HG03280 (cell line): ENCODE results near the gene ZNF585A.
"Not testable (repeated sequence)": the region's sequence is repeated elsewhere in the genome, so short reads cannot be mapped to it uniquely, and the experiment has no call there.

Experiments used
- ATAC-seq: cut with Tn5 transposase; IDR thresholded peaks from one replicate; pipeline ENCODE4 v1.9.1; 2021; ENCODE audit warnings: mild to moderate bottlenecking, moderate library complexity; ENCODE audit not compliant: unreplicated experiment

Gene ZNF585A

GRCh38 chr19:37172368-37173366, at the start of gene ZNF585A:
Gene ZNF585A (minus strand): TSS chr19:37172695. CDS start chr19:37169910, 2,785 bp downstream.
- ATAC-seq: peak; percentile 99

DNA sequence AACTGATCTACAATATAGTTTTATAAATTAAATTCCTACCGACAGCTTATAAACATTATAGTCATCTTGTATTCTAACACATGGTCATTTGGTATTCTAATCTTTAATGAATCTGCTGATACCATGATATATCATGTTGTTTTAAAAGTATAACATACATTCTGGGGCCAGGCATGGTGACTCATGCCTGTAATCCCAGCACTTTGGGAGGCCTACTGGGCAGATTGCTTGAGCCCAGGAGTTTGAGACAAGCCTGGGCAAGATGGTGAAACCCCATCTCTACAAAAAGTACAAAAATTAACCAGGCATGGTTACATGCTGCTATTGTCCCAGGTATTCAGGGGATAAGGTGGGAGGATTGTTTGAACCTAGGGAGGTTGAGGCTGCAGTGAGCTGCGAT, 48.6 kb upstream of the ZNF585A start:
- no peak for ATAC-seq

- ATAC-seq: no peak
Observed at GRCh38 chr19:37220383-37220782, 47.9 kb upstream of the ZNF585A start.

DNA sequence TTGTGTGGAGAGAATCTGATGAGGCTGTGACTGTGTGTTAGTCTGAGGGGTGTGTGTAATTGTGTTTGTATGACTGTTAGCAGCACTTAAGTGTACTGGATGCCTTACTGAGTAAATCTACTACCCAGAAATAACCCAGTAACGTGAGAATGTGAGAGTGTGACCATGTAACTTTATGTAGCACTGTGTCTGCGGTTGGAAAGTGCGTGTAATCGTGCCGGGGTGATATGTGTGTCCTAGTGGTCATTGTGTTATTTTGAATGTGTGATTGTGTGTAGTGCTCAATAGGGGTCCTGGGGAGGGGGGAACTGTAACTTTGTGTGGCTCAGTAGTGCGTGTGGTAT, 46.1 kb upstream of the ZNF585A start:
- no peak for ATAC-seq

- peak; percentile 90 for ATAC-seq
Observed at GRCh38 chr19:37217775-37218591, 45.5 kb upstream of the ZNF585A start, which contains the start of gene ZNF383. Gene ZNF383 (plus strand): TSS chr19:37218214. CDS start chr19:37230454, 12,240 bp downstream.

DNA sequence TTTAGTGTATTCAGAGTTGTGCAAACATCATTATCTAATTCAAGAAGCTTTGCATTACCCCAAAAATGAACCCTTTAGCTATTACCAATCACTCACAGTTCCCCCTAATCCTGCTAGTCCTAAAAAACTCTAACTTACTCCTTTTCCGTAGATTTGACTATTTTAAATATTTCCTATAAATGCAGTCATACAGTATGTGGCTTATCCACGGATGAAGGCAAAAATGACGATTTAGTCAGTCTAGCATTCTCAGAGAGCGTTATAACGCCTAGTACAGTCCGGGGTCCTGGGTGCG, 44.9 kb upstream of the ZNF585A start:
- no peak for ATAC-seq

- no peak for ATAC-seq
Observed at GRCh38 chr19:37197768-37198167, 25.3 kb upstream of the ZNF585A start.

DNA sequence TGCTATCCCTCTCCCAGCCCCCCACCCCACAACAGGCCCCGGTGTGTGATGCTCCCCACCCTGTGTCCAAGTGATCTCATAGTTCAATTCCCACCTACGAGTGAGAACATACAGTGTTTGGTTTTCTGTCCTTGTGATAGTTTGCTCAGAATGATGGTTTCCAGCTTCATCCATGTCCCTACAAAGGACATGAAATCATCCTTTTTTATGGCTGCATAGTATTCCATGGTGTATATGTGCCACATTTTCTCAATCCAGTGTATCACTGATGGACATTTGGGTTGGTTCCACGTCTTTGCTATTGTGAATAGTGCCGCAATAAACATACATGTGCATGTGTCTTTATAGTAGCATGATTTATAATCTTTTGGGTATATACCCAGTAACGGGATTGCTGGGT, 24.6 kb upstream of the ZNF585A start:
- not testable (repeated sequence) for ATAC-seq

GRCh38 chr19:37195248-37195647, 22.8 kb upstream of the ZNF585A start:
- not testable (repeated sequence) for ATAC-seq

DNA sequence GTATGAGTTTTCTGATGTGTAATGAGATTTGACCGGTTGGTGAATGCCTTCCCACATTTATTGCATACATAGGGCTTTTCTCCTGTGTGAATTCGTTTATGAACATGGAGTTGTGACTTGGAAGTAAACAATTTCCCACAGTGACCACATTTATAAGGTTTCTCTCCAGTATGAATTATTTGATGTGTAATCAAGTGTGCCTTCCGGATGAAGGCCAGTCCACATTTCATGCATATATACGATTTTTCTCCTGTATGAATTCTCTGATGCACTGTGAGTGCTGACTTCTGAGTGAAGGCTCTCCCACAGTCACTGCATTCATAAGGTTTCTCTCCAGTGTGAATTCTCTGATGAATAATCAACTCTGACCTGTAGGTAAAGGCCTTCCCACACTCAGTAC, 13.6 kb upstream of the ZNF585A start:
- ATAC-seq: not testable (repeated sequence)

GRCh38 chr19:37165635-37166034, 6.9 kb downstream of the ZNF585A start:
- no peak for ATAC-seq

DNA sequence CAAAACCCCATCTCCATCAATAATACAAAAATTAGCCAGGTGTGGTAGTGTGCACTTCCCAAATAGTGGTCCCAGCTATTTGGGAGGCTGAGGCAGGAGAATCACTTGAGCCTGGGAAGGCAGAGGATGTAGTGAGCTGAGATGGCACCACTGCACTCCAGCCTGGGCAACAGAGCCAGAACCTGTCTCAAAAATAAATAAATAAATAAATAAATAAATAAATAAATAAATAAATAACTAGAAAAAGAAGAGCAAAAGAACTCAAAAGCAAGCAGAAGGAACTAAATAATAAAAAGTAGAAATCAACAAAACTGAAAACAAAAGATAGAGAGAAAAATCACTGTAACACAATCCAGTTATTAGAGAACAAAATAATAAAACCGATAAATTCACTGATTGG, 12.3 kb downstream of the ZNF585A start:
- no peak for ATAC-seq

GRCh38 chr19:37148214-37148613, 24.3 kb downstream of the ZNF585A start:
- ATAC-seq: no peak

- no peak for ATAC-seq
Observed at GRCh38 chr19:37136111-37136510, 36.4 kb downstream of the ZNF585A start.

DNA sequence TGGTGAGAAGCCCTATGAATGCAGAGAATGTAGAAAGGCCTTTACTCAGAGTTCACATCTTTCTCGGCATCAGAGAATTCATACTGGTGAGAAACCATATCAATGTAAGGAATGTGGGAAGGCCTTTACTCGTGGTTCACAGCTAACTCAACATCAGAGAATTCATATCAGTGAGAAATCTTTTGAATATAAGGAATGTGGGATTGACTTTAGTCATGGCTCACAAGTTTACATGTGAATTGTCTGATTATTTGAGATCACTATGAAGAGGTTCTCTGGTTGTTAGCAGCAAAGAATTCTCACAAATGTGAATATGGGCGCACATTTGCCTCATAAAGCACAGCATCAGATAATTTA, 43.7 kb downstream of the ZNF585A start:
- no peak for ATAC-seq

DNA sequence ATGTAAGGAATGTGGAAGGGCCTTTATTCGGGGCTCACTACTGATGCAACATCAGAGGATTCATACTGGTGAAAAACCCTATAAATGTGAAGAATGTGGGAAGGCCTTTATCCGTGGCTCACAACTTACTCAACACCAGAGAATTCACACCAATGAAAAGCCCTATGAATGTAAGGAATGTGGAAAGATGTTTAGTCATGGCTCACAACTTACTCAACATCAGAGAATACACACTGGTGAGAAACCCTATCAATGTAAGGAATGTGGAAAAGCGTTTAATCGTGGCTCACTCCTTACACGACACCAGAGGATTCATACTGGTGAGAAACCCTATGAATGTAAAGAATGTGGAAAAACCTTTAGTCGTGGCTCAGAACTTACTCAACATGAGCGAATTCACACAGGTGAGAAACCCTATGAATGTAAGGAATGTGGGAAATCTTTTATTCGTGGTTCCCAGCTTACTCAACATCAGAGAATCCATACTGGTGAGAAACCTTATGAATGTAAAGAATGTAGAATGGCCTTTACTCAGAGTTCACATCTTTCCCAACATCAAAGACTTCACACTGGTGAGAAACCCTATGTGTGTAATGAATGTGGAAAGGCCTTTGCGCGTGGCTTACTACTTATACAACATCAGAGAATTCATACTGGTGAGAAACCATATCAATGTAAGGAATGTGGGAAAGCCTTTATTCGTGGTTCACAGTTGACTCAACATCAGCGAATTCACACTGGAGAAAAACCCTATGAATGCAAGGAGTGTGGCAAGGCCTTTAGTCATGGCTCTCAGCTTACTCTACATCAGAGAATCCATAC, 44.3 kb downstream of the ZNF585A start:
- no peak for ATAC-seq

- ATAC-seq: not testable (repeated sequence)
Observed at GRCh38 chr19:37122093-37122492, 50.4 kb downstream of the ZNF585A start.

DNA sequence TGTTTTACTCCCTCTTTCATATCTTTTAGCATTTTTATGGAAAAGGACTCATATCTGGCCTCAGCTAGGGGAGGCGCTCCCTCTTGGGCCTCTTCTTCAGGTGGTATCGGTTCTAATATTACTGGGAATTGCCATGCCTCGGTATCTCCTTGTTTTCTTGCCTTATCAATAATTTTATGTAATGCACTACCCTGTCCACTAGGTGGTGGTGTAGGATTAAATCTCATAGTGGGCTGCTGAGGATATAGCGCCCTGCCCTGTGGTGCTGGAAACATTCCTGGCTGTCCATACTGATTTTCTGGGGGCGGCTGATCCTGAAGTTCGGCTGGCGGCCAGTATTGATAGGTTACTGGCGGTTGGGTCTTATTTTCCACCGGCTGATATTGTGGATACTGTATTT, 58.5 kb downstream of the ZNF585A start:
- no peak for ATAC-seq

DNA sequence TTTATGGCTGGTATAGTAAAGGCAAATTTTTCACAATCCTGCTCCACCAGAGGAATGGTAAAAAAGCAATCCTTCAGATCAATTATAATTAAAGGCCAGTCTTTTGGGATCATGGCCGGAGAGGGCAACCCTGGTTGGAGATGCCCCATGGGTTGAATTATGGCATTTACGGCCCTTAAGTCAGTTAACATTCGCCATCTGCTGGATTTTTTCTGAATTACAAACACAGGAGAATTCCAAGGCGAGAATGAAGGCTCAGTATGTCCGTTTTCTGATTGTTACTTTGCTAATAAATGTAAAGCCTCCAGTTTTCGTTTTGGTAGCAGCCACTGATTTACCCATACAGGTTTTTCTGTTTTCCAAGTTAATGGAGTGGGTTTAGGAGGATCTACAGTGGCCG, 60.7 kb downstream of the ZNF585A start:
- ATAC-seq: not testable (repeated sequence)

DNA sequence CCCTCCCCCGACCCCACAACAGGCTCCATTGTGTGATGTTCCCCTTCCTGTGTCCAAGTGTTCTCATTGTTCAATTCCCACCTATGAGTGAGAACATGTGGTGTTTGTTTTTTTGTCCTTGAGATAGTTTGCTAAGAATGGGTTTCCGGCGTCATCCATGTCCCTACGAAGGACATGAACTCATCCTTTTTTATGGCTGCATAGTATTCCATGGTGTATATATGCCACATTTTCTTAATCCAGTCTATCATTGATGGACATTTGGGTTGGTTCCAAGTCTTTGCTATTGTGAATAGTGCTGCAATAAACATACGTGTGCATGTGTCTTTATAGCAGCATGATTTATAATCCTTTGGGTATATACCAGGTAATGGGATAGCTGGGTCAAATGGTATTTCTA, 68.4 kb downstream of the ZNF585A start:
- ATAC-seq: not testable (repeated sequence)

GRCh38 chr19:37098570-37098969, 73.9 kb downstream of the ZNF585A start:
- ATAC-seq: no peak
